ENCODE data around the gene DGKG. TPM values are rescaled to one million over a fixed set of nuclear protein-coding genes. Genes with fewer than 3 reads are reported as not detected.

Gene DGKG
- total and polyA plus RNA-seq, 2 of the 8 experiments (the other 6 are each of a cell fraction or from before 2014, with no cell fraction given): 0.30 to 0.48 TPM

- TF ChIP-seq CHD7 (IDR thresholded peaks at IDR 0.05; ENCODE audit: insufficient replicate concordance, low read length): no peak
- no peak for TF ChIP-seq RXRA (IDR thresholded peaks at IDR 0.05; ENCODE audit: insufficient read depth, low read depth, low read length)
- TF ChIP-seq RBBP5 (IDR thresholded peaks at IDR 0.05; ENCODE audit: borderline replicate concordance, low read depth, low read length): no peak
- no peak for TF ChIP-seq EZH2 (IDR thresholded peaks at IDR 0.05; ENCODE audit: low read depth, low read length, severe bottlenecking)
- TF ChIP-seq EP300 (IDR thresholded peaks at IDR 0.05; ENCODE audit: borderline replicate concordance in 1 of 2, low read depth in 2 of 2, low read length in 2 of 2): no peak
- no peak for TF ChIP-seq BACH1 (IDR thresholded peaks at IDR 0.05; ENCODE audit: low read length)
- TF ChIP-seq JUND (IDR thresholded peaks at IDR 0.05; ENCODE audit: low read length): no peak
- TF ChIP-seq KDM1A (IDR thresholded peaks at IDR 0.05; ENCODE audit: borderline replicate concordance, low read length): no peak
- no peak for TF ChIP-seq BCL11A (IDR thresholded peaks at IDR 0.05; ENCODE audit: low read depth in 2 of 2, low read length in 2 of 2)
- no peak for TF ChIP-seq CTBP2 (IDR thresholded peaks at IDR 0.05; ENCODE audit: borderline replicate concordance, insufficient read depth, insufficient read length, low read length)
- TF ChIP-seq POLR2AphosphoS5 (IDR thresholded peaks at IDR 0.05; ENCODE audit: low read depth, low read length): no peak
Observed at GRCh38 chr3:186321746-186322145, 40.3 kb downstream of the DGKG start (continued).
